HEK293 (cell line): Measurements from ENCODE around the gene PARD3.
A peak's percentile ranks its signal among the peaks of the same experiment; 100 is the strongest.

ENCODE experiments used
- CTCF ChIA-PET: fragments of 350-600 bp; formaldehyde crosslinking; extraction: SDS; loops from one replicate; lab custom pipeline; 2021; ENCODE audit warnings: antibody characterized with exemption; lab: Yijun Ruan, JAX
- POLR2A ChIA-PET: fragments of 300-600 bp; formaldehyde crosslinking; extraction: SDS; loops from one replicate; lab custom pipeline; 2020; ENCODE audit warnings: antibody characterized with exemption, inconsistent platforms; lab: Yijun Ruan, JAX
- H3K27ac ChIP-seq: fragments of 200-500 bp; sonication (Bioruptor generic); 2 replicates; pipeline ENCODE4 v1.5.1; 2014; ENCODE audit warnings: low read depth, low read length, control low read depth, inconsistent platforms; ENCODE audit errors: extremely low read depth
- H3K36me3 ChIP-seq, 2 experiments: fragments of 200-500 bp in 1 of 2; sonication (Bioruptor generic) in 1 of 2; 1 replicate in 1 of 2; 2 replicates in 1 of 2; pipeline ENCODE4 v1.5.1; 2014 to 2017; ENCODE audit warnings: inconsistent platforms in 2 of 2, low read length in 2 of 2; ENCODE audit not compliant: control insufficient read depth in 2 of 2, insufficient read depth in 1 of 2
- H3K4me1 ChIP-seq: fragments of 200-500 bp; sonication (Bioruptor generic); 2 replicates; pipeline ENCODE4 v1.5.1; 2014; ENCODE audit warnings: mild to moderate bottlenecking, low read length, inconsistent platforms; ENCODE audit not compliant: control insufficient read depth, insufficient read depth
- H3K4me3 ChIP-seq: 2 replicates; pipeline ENCODE4 v1.5.1; 2011; ENCODE audit warnings: low read depth, mild to moderate bottlenecking, control low read depth, low read length, moderate library complexity
- H3K9me3 ChIP-seq: fragments of 200-500 bp; sonication (Bioruptor generic); 2 replicates; pipeline ENCODE4 v1.5.1; 2014; ENCODE audit warnings: low read depth, low read length, inconsistent platforms; ENCODE audit not compliant: control insufficient read depth, insufficient read depth
- GLIS2 ChIP-seq: fragments of 450-650 bp; formaldehyde crosslinking; IDR thresholded peaks from 2 replicates; pipeline ENCODE4 v1.5.1; 2016; ENCODE audit warnings: missing biosample characterization, missing genetic modification characterization
- HOXC10 ChIP-seq: sonication (generic); formaldehyde crosslinking; IDR thresholded peaks from 2 replicates; pipeline ENCODE4 v1.8.1; 2023; ENCODE audit warnings: mild to moderate bottlenecking, missing genetic modification reagents
- KLF16 ChIP-seq: fragments of 450-650 bp; formaldehyde crosslinking; IDR thresholded peaks from 2 replicates; pipeline ENCODE4 v1.5.1; 2017; ENCODE audit warnings: missing biosample characterization, missing genetic modification characterization
- KLF17 ChIP-seq: fragments of 450-650 bp; formaldehyde crosslinking; IDR thresholded peaks from 2 replicates; pipeline ENCODE4 v1.5.1; 2016; ENCODE audit warnings: missing biosample characterization, missing genetic modification characterization
- MYNN ChIP-seq: fragments of 450-650 bp; formaldehyde crosslinking; IDR thresholded peaks from 2 replicates; pipeline ENCODE4 v1.5.1; 2016; ENCODE audit warnings: missing biosample characterization, missing genetic modification characterization, borderline replicate concordance
- OSR2 ChIP-seq: fragments of 450-650 bp; formaldehyde crosslinking; IDR thresholded peaks from 2 replicates; pipeline ENCODE4 v1.5.1; 2016; ENCODE audit warnings: missing biosample characterization, missing genetic modification characterization
- SCRT2 ChIP-seq: fragments of 450-650 bp; formaldehyde crosslinking; IDR thresholded peaks from 2 replicates; pipeline ENCODE4 v1.5.1; 2016; ENCODE audit warnings: missing biosample characterization, missing genetic modification characterization
- SP7 ChIP-seq: fragments of 450-650 bp; formaldehyde crosslinking; IDR thresholded peaks from 2 replicates; pipeline ENCODE4 v1.5.1; 2016; ENCODE audit warnings: missing biosample characterization, missing genetic modification characterization
- WT1 ChIP-seq: fragments of 450-650 bp; formaldehyde crosslinking; IDR thresholded peaks from 2 replicates; pipeline ENCODE4 v1.5.1; 2016; ENCODE audit warnings: missing biosample characterization, missing genetic modification characterization
- ZBTB6 ChIP-seq: fragments of 450-650 bp; formaldehyde crosslinking; IDR thresholded peaks from 2 replicates; pipeline ENCODE4 v1.5.1; 2017; ENCODE audit warnings: missing biosample characterization, missing genetic modification characterization
- ZEB2 ChIP-seq: fragments of 450-650 bp; formaldehyde crosslinking; IDR thresholded peaks from 2 replicates; pipeline ENCODE4 v1.5.1; 2016; ENCODE audit warnings: missing biosample characterization, missing genetic modification characterization
- ZNF146 ChIP-seq: fragments of 450-650 bp; formaldehyde crosslinking; IDR thresholded peaks from 2 replicates; pipeline ENCODE4 v1.5.1; 2016; ENCODE audit warnings: missing biosample characterization, missing genetic modification characterization
- ZNF148 ChIP-seq: fragments of 450-650 bp; formaldehyde crosslinking; IDR thresholded peaks from 2 replicates; pipeline ENCODE4 v1.5.0; 2017; ENCODE audit warnings: missing biosample characterization, missing genetic modification characterization, borderline replicate concordance
- ZNF16 ChIP-seq: fragments of 450-650 bp; formaldehyde crosslinking; IDR thresholded peaks from 2 replicates; pipeline ENCODE4 v1.5.1; 2016; ENCODE audit warnings: low read depth, missing biosample characterization, missing genetic modification characterization
- ZNF169 ChIP-seq: fragments of 450-650 bp; formaldehyde crosslinking; IDR thresholded peaks from 2 replicates; pipeline ENCODE4 v1.5.1; 2016; ENCODE audit warnings: missing biosample characterization, missing genetic modification characterization
- ZNF24 ChIP-seq: fragments of 450-650 bp; formaldehyde crosslinking; IDR thresholded peaks from 2 replicates; pipeline ENCODE4 v1.5.1; 2016; ENCODE audit warnings: missing biosample characterization, missing genetic modification characterization
- ZNF280D ChIP-seq: fragments of 450-650 bp; formaldehyde crosslinking; IDR thresholded peaks from 2 replicates; pipeline ENCODE4 v1.5.1; 2016; ENCODE audit warnings: missing biosample characterization, missing genetic modification characterization
- ZNF48 ChIP-seq: fragments of 450-650 bp; formaldehyde crosslinking; IDR thresholded peaks from 2 replicates; pipeline ENCODE4 v1.5.1; 2016; ENCODE audit warnings: missing biosample characterization, missing genetic modification characterization
- ZNF549 ChIP-seq: fragments of 450-650 bp; IDR thresholded peaks from 2 replicates; pipeline ENCODE4 v1.5.1; 2018; ENCODE audit warnings: missing biosample characterization, missing genetic modification characterization, mild to moderate bottlenecking, inconsistent platforms, moderate library complexity
- ZNF571 ChIP-seq: fragments of 450-650 bp; formaldehyde crosslinking; IDR thresholded peaks from 2 replicates; pipeline ENCODE4 v1.5.0; 2017; ENCODE audit warnings: missing biosample characterization, missing genetic modification characterization

PARD3 gene

GRCh38 chr10:34178196-34178595 lies 636.9 kb downstream of the PARD3 start (continued):
- TF ChIP-seq ZNF148 (tag by site-specific recombination), result no peak
- no peak for TF ChIP-seq HOXC10 (CRISPR knock-in tag)
- no peak for TF ChIP-seq ZNF16 (tag by site-specific recombination)
- TF ChIP-seq KLF16 (tag by site-specific recombination), result no peak
- TF ChIP-seq ZEB2 (tag by site-specific recombination), result no peak

GRCh38 chr10:34177445-34177844 lies 637.7 kb downstream of the PARD3 start:
- Histone ChIP-seq H3K9me3 (no peaks in the 10 kb centered on the region), H3K27ac (no peak overlapping the region), H3K4me1 (peaks cover 16% of the 10 kb centered on the region; the same call in 1 of the 2 replicates), H3K4me3 (no peak overlapping the region), H3K36me3 (no peaks in the 10 kb centered on the region)
- ChIA-PET POLR2A (no interaction called here), CTCF (no interaction called here)
- TF ChIP-seq KLF16 (tag by site-specific recombination) (no peak), SP7 (tag by site-specific recombination) (no peak), ZNF571 (no peak), ZNF146 (tag by site-specific recombination) (no peak), KLF17 (tag by site-specific recombination) (no peak), SCRT2 (no peak), ZNF549 (tag by site-specific recombination) (no peak), ZNF169 (no peak), ZNF24 (tag by site-specific recombination) (no peak), GLIS2 (tag by site-specific recombination) (no peak), ZNF280D (tag by site-specific recombination) (no peak), ZBTB6 (no peak), ZNF48 (tag by site-specific recombination) (no peak)

- no peak overlapping the region for H3K27ac ChIP-seq
- H3K36me3 ChIP-seq, result no peaks in the 10 kb centered on the region
- peaks cover 16% of the 10 kb centered on the region; the same call in 1 of the 2 replicates for H3K4me1 ChIP-seq
- H3K4me3 ChIP-seq, result no peak overlapping the region
- CTCF ChIA-PET, result no interaction called here
- POLR2A ChIA-PET, result no interaction called here
- H3K9me3 ChIP-seq, result no peaks in the 10 kb centered on the region
- TF ChIP-seq MYNN (tag by site-specific recombination) (no peak), WT1 (tag by site-specific recombination) (peak; percentile 69), OSR2 (tag by site-specific recombination) (peak; percentile 53; the same call in 1 of the 2 replicates)
These were observed 638.7 kb downstream of the PARD3 start for GRCh38 chr10:34176351-34176750.
